ENCODE results near the gene DES.
A peak's percentile ranks its signal among the peaks of the same experiment; 100 is the strongest.

Gene DES

DNA sequence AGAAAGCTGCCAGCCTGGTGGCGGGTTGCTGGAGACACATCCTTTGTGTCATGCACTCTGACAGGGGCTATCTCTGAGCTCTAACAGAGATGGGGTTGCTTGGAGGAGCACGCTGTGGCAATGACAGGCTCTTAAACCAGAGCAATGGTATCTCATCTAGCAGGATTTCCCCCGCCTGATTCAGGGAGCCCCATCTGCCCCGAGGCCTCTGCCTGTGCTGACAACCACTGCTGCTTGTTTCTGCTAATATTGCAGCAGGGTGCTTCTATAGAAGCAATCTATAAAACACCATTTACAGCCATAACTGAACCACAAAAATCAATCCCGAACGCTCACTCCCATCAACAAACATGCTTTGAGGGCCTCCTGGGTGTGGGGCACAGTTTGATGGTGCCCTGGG, 17.6 kb upstream of the DES start:
- no peak overlapping the region for H3K4me3 ChIP-seq (ENCODE audit: low read depth, low read length)
- TF ChIP-seq, protein P1, sequence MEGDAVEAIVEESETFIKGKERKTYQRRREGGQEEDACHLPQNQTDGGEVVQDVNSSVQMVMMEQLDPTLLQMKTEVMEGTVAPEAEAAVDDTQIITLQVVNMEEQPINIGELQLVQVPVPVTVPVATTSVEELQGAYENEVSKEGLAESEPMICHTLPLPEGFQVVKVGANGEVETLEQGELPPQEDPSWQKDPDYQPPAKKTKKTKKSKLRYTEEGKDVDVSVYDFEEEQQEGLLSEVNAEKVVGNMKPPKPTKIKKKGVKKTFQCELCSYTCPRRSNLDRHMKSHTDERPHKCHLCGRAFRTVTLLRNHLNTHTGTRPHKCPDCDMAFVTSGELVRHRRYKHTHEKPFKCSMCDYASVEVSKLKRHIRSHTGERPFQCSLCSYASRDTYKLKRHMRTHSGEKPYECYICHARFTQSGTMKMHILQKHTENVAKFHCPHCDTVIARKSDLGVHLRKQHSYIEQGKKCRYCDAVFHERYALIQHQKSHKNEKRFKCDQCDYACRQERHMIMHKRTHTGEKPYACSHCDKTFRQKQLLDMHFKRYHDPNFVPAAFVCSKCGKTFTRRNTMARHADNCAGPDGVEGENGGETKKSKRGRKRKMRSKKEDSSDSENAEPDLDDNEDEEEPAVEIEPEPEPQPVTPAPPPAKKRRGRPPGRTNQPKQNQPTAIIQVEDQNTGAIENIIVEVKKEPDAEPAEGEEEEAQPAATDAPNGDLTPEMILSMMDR (conservative IDR thresholded peaks at IDR 0.05; ENCODE audit: low read depth, low read length): no peak
- no peak for DNase-seq (ENCODE audit: low read depth)

DNA sequence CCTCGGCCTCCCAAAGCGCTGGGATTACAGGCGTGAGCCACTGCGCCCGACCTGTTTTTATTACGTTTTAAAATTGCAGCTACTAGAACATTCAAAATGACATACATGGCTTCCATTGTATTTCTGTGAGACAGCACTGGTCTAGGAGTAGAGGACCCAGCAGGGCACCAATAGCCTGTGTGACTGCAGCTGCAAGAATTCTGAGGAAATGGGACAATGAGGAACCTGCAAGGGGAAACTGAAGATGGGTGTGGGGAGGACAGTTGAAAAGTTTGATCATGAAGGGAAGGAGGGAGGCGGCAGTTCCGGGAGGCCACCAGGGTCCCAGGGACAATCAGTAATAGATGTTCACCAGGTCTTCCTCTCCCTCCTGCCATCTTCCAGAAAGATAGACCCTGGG, 16.6 kb upstream of the DES start:
- TF ChIP-seq, protein P1 (conservative IDR thresholded peaks at IDR 0.05; ENCODE audit: low read depth, low read length): no peak
- H3K4me3 ChIP-seq (ENCODE audit: low read depth, low read length): no peak overlapping the region
- DNase-seq (ENCODE audit: low read depth): no peak

DNA sequence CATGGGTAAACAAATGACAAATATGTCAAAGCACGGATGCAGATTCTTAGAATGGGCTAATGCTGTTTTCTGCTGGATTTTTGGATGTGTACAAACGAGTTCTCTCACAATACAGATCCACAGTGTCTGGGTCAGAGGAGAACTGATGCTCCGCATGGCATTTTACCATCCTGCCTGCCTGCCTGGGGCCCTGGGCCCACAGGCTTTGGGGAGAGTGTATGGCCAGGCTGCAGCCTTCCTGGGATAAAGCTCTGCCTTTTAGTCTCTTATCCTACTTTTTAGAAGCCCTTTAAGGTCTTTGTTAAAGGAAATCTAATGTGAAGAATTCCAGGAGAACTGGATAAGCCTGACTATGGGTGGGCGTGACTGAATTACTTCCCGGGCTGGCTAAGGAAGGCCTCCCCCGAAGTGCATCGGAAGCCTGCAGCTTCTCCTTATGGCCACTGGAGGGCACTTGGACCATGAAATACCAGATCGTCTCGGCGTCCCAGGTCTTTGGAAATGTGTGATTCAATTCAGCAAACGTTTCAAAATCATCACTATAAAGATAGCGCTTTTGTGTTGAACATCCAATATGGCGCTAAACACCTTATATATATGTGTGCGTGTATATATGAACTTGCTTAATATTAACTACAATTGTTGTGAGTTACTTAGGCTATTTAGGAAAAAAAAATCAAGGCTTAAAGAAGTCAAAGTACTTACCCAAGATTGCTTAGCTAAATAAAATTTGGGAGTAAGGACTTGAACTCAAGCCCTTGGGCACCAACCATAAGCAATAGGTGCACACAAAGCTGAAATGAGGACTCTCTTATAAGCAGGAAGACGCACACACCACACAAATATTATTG, 15.3 kb upstream of the DES start:
- TF ChIP-seq, protein P1 (conservative IDR thresholded peaks at IDR 0.05; ENCODE audit: low read depth, low read length): peak; percentile 97
- DNase-seq (ENCODE audit: low read depth): peak; percentile 91
- H3K4me3 ChIP-seq (ENCODE audit: low read depth, low read length): no peak overlapping the region

DNA sequence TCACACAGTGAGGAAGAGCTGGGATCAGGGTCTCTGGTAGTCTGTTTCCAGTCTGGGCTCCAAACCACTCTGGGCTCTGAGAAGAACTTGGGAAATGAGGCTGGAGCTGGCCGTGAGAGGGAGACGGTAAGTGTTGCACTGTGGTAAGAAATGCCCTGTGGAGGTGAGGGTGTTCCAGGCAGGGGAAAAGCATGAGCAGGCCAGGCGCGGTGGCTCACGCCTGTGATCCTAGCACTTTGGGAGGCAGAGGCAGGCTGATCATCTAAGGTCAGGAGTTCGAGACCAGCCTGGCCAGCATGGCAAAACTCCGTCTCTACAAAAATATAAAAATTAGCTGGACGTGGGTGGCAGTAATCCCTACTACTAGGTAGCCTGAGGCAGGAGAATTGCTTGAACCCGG, 14.3 kb upstream of the DES start:
- TF ChIP-seq, protein P1 (conservative IDR thresholded peaks at IDR 0.05; ENCODE audit: low read depth, low read length): no peak
- DNase-seq (ENCODE audit: low read depth): no peak

DNA sequence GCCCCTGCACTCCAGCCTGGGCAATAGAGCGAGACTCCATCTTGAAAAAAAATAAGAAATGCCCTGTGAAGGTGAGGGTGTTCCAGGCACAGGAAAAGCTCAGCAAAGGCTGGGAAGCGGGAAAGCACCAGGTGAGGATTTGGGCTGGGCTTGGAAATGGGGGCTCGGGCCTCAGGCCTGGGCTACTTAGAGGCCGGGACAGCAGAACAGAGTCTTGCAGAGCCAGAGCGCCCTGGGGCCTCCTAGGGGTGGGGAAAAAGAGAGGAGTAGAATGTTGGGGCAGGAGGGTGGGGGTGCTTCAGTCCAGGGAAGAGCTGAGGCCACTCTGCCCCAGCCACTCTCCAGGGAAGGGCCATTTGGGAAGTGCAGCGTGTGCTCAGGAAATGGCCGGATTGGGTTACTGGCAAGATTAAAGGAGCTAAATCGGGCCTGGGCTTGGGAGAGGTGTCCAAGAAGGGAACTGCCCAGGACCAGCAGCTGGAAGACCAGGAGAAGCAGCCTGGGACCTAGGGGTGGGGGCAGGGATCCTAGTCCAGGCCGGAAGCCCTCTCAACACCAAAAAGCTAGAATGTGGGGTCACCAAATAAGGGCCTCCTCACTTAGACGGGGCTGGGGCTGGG, 13.8 kb upstream of the DES start:
- no peak overlapping the region for H3K4me3 ChIP-seq (ENCODE audit: low read depth, low read length)
- DNase-seq (ENCODE audit: low read depth): no peak
- TF ChIP-seq, protein P1 (conservative IDR thresholded peaks at IDR 0.05; ENCODE audit: low read depth, low read length): no peak

More for the DNA sequence above, 14.3 kb upstream of the DES start:
- H3K4me3 ChIP-seq (ENCODE audit: low read depth, low read length): no peak overlapping the region

DNA sequence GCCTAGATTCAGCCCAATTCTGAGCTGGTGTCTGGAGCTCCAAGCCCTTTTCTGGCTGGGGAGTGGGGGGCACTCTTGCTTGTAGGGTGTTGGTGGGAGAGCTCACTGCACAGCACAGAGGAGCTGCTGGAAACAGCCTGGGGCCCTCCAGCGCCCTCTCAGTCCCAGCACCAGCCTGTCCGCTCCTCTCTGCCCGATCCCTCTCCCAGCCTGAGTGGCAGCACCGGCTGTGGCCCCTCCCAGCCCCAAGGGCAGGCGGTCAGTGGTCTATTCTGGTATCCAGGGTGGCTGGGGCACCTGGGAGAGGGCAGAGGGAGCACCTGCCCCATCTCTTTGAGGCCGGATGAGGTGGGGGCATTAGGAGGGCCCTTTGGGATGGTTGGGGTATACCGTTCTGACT, 13.2 kb upstream of the DES start:
- TF ChIP-seq, protein P1 (conservative IDR thresholded peaks at IDR 0.05; ENCODE audit: low read depth, low read length): no peak
- no peak for DNase-seq (ENCODE audit: low read depth)
- H3K4me3 ChIP-seq (ENCODE audit: low read depth, low read length): no peak overlapping the region
